Left ventricle myocardium inferior (tissue), 1 donor: ENCODE data around the gene CFAP61. TPM values are rescaled to one million over a fixed set of nuclear protein-coding genes. Genes with fewer than 3 reads are reported as not detected.

Experiments used
- DNase-seq: peaks from one replicate; pipeline ENCODE4 v3.0.0-alpha.2; 2020
- H3K27ac ChIP-seq: fragments of 200-600 bp; replicated peaks from 2 replicates; pipeline ENCODE4 v1.8.0; 2021
- H3K27me3 ChIP-seq: fragments of 200-600 bp; 2 replicates; pipeline ENCODE4 v1.8.0; 2021; ENCODE audit warnings: low read depth
- H3K36me3 ChIP-seq: fragments of 200-600 bp; 2 replicates; pipeline ENCODE4 v1.8.0; 2021
- H3K4me1 ChIP-seq: fragments of 200-600 bp; 2 replicates; pipeline ENCODE4 v1.8.0; 2021
- H3K4me3 ChIP-seq: fragments of 200-600 bp; 2 replicates; pipeline ENCODE4 v1.8.0; 2021; ENCODE audit warnings: mild to moderate bottlenecking, moderate library complexity
- H3K9me3 ChIP-seq: fragments of 200-600 bp; replicated peaks from 2 replicates; pipeline ENCODE4 v1.8.0; 2021
- CTCF ChIP-seq: fragments of 200-600 bp; IDR thresholded peaks from 2 replicates; pipeline ENCODE4 v1.8.0; 2021; ENCODE audit warnings: antibody characterized with exemption, mild to moderate bottlenecking, borderline replicate concordance
- intact Hi-C: fragments of 100-400 bp; cut with micrococcal nuclease; formaldehyde crosslinking; loops from one replicate; pipeline ENCODE4 v1.11.0; 2022
- total RNA-seq: library from RNA; stranded (reverse); fragmentation: NEBNext Ultra II Directional; extraction: Animal tissue kit (Norgen Biotek cat#: 25700); gene quantifications from one replicate; pipeline ENCODE4 v1.2.1, GENCODE V29; 2021
- donor health status: DM: no; HTN: yes; CAD: no; lungs with severe emphysema.

CFAP61 gene
- total RNA-seq, 1 donor from 2014 or later = 54.8 TPM

GRCh38 chr20:20395087-20395486 lies 342.8 kb downstream of the CFAP61 start:
- Histone ChIP-seq H3K27me3 (no peaks in the 10 kb centered on the region), H3K9me3 (no peaks in the 10 kb centered on the region), H3K36me3 (peaks cover 57% of the 10 kb centered on the region), H3K27ac (no peak overlapping the region), H3K4me1 (no peaks in the 10 kb centered on the region), H3K4me3 (no peak overlapping the region)
- no peak for DNase-seq
- intact Hi-C loops = no loop called here
- no peak for TF ChIP-seq CTCF

DNA sequence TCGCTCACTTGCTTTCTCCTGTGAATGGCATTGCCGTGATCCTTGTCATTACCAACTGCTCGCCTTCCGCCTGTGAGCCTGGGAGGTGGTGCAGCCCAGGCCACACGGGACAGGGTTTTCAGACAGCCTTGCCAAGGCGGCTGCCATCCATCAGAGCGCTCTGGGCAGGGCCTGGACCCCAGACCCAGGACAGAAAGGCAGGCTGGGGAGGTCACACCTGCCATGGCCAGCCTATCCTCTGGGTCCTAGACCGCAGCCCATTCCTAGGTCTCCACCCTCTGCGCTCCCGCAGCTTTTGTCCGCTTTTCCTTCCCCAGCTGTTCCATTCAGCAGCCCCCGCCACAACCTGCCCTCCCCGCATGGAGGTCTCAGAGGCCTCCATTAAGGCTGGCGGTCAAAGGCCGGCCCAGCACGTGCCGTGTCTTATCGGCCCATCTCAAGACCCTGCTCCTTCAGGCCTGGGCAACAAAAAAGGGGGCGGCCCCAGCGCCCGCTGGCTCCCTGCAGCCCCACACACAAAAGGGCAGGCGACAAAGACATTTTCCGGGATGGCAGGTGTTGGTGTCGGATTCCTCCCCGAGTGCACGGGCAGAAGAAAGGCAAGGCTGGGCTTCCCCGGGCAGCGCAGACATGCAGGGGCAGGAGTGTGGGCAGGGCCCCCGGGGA lies 343.7 kb downstream of the CFAP61 start:
- Histone ChIP-seq H3K9me3 (no peaks in the 10 kb centered on the region), H3K36me3 (peaks cover 52% of the 10 kb centered on the region), H3K27me3 (no peaks in the 10 kb centered on the region), H3K4me1 (no peaks in the 10 kb centered on the region), H3K27ac (no peak overlapping the region), H3K4me3 (no peak overlapping the region)
- DNase-seq = no peak
- TF ChIP-seq CTCF = no peak
- intact Hi-C loops = no loop called here

- Histone ChIP-seq H3K4me1 (no peaks in the 10 kb centered on the region), H3K36me3 (peaks cover 48% of the 10 kb centered on the region), H3K9me3 (no peaks in the 10 kb centered on the region), H3K27me3 (no peaks in the 10 kb centered on the region), H3K27ac (no peak overlapping the region), H3K4me3 (no peak overlapping the region)
- DNase-seq = no peak
- no peak for TF ChIP-seq CTCF
- intact Hi-C loops = no loop called here
Measured at GRCh38 chr20:20396794-20397193, 344.5 kb downstream of the CFAP61 start.

GRCh38 chr20:20398123-20398522 lies 345.8 kb downstream of the CFAP61 start:
- H3K27me3 ChIP-seq = no peaks in the 10 kb centered on the region
- no peak overlapping the region for H3K4me3 ChIP-seq
- intact Hi-C loops = no loop called here
- H3K27ac ChIP-seq = no peak overlapping the region
- no peaks in the 10 kb centered on the region for H3K4me1 ChIP-seq
- TF ChIP-seq CTCF = no peak
- H3K9me3 ChIP-seq = no peaks in the 10 kb centered on the region
- no peak for DNase-seq
- H3K36me3 ChIP-seq = peaks cover 38% of the 10 kb centered on the region

- Histone ChIP-seq H3K4me3 (no peak overlapping the region), H3K4me1 (no peaks in the 10 kb centered on the region), H3K9me3 (no peaks in the 10 kb centered on the region), H3K27ac (no peak overlapping the region), H3K36me3 (peaks cover 34% of the 10 kb centered on the region), H3K27me3 (no peaks in the 10 kb centered on the region)
- intact Hi-C loops = no loop called here
- no peak for DNase-seq
- no peak for TF ChIP-seq CTCF
Measured at GRCh38 chr20:20399531-20400500, 347.5 kb downstream of the CFAP61 start.
